Heart left ventricle (tissue), 16 donors: ENCODE measurements around the gene ATP4A. TPM values are rescaled to one million over a fixed set of nuclear protein-coding genes. Genes with fewer than 3 reads are reported as not detected.

Source experiments
- ATAC-seq, 4 donors: fragments of 200-7000 bp; cut with Tn5 transposase; one replicate each; pipeline ENCODE4 v1.9.1; 2020 to 2022; ENCODE audit warnings: moderate library complexity in 4 of 4, mild to moderate bottlenecking in 3 of 4, moderate number of reproducible peaks in 1 of 4
- DNase-seq, 5 donors: peaks; one replicate each; pipeline ENCODE4 v3.0.0-alpha.2; 2020
- H3K27ac ChIP-seq, 12 donors: fragments of 200-600 bp; sonication (generic) in 4 of 12; one replicate each; pipeline versions ENCODE4 v1.5.0 to v1.8.0; 2016 to 2022; ENCODE audit warnings: mild to moderate bottlenecking in 2 of 12
- H3K27me3 ChIP-seq, 9 donors: fragments of 200-600 bp; sonication (generic) in 2 of 9; one replicate each; pipeline versions ENCODE4 v1.5.1 to v1.8.0; 2016 to 2022; ENCODE audit warnings: mild to moderate bottlenecking in 3 of 9
- H3K36me3 ChIP-seq, 9 donors: fragments of 200-600 bp; sonication (generic) in 2 of 9; one replicate each; pipeline versions ENCODE4 v1.5.0 to v1.8.0; 2018 to 2022; ENCODE audit warnings: mild to moderate bottlenecking in 2 of 9
- H3K4me1 ChIP-seq, 12 donors: fragments of 200-600 bp; sonication (generic) in 4 of 12; one replicate each; pipeline versions ENCODE4 v1.5.0 to v1.8.0; 2016 to 2022; ENCODE audit warnings: mild to moderate bottlenecking in 3 of 12
- H3K4me3 ChIP-seq, 12 donors: fragments of 200-600 bp; sonication (generic) in 4 of 12; one replicate each; pipeline versions ENCODE4 v1.5.0 to v1.8.0; 2017 to 2022; ENCODE audit warnings: mild to moderate bottlenecking in 9 of 12, moderate library complexity in 4 of 12
- H3K9me3 ChIP-seq, 12 donors: fragments of 200-600 bp; sonication (generic) in 4 of 12; one replicate each; pipeline versions ENCODE4 v1.5.0 to v1.8.0; 2016 to 2022; ENCODE audit warnings: mild to moderate bottlenecking in 1 of 12
- POLR2A ChIP-seq, 2 donors: fragments of 450-650 bp; IDR thresholded peaks; one replicate each; pipeline ENCODE4 v1.6.1; 2017; ENCODE audit warnings: antibody characterized with exemption in 2 of 2, mild to moderate bottlenecking in 2 of 2, moderate library complexity in 2 of 2
- WGBS, 4 donors: extraction: QIAGEN DNeasy Blood & Tissue Kit in 2 of 4; methylation state at CpG; one replicate each; pipeline versions ENCODE4 v1.1.5 to v1.1.7; 2013 to 2018; 5-methylcytosine and 5-hydroxymethylcytosine counted together
- intact Hi-C, 10 donors: fragments of 100-400 bp; cut with DNase I; formaldehyde crosslinking; loops; one replicate each; pipeline versions ENCODE4 v1.11.1 to v1.14.2; 2022
- polyA plus RNA-seq, 2 donors: library from polyadenylated mRNA; stranded (reverse); fragments of 200-250 nt; gene quantifications; one replicate each; pipeline ENCODE4 v1.2.3, GENCODE V29; 2013
- total RNA-seq, 9 donors: library from RNA; depleted of rRNA in 2 of 9; stranded (reverse); fragments of >200 nt in 2 of 9; fragmentation: NEBNext Ultra II Directional in 3 of 9; extraction: Animal tissue kit (Norgen Biotek cat#: 25700) in 3 of 9; gene quantifications; one replicate each; pipeline versions ENCODE4 v1.1.0 to v1.2.4, GENCODE V29; 2016 to 2023
- TF ChIP-seq, protein P1 (sequence below), 12 donors: fragments of 200-600 bp; sonication (generic) in 4 of 12; IDR thresholded peaks; one replicate each; pipeline versions ENCODE4 v1.5.0 to v1.8.0; 2018 to 2022; ENCODE audit warnings: antibody characterized with exemption in 12 of 12, mild to moderate bottlenecking in 5 of 12
- donor health status: ischemic (EF 13 %, LVEDD 7.1; RV severe dilation, severe dysfunction).
- donor health status: healthy with polysubstance abuse.
- donor health status: DM: no; HTN: yes; CAD: no.
- donor health status: DM: no; HTN: no; CAD: no.
- donor health status: ischemic (EF 25% LVEDD 6.9; RV normal size, moderate dysfunction).
- donor health status: ischemic (EF 25% LVEDD 5.7; RV mildly dilated, moderate dysfunction).
- donor health status: healthy.
- donor health status: DM: yes; HTN: yes; CAD: no.
- donor health status: ischemic (EF 35%, LVEDD 5.7; RV mildly dilated, moderate dysfunction).
- donor health status: nonischemic (EF 11% LVEDD 7.7; RV severe dilation, severe dysfunction).
- donor health status: DM: yes; HTN: yes; CAD: no.
- donor health status: PGD.
- donor health status: ischemic (EF 29% LVEDD 5.4; RV normal size, mild dysfunction).
- donor health status: nonischemic (EF 23%, LVEDD 6.1; RV moderate dilation, normal function).

The ATP4A gene
- total and polyA plus RNA-seq, 11 donors, result not detected

DNA sequence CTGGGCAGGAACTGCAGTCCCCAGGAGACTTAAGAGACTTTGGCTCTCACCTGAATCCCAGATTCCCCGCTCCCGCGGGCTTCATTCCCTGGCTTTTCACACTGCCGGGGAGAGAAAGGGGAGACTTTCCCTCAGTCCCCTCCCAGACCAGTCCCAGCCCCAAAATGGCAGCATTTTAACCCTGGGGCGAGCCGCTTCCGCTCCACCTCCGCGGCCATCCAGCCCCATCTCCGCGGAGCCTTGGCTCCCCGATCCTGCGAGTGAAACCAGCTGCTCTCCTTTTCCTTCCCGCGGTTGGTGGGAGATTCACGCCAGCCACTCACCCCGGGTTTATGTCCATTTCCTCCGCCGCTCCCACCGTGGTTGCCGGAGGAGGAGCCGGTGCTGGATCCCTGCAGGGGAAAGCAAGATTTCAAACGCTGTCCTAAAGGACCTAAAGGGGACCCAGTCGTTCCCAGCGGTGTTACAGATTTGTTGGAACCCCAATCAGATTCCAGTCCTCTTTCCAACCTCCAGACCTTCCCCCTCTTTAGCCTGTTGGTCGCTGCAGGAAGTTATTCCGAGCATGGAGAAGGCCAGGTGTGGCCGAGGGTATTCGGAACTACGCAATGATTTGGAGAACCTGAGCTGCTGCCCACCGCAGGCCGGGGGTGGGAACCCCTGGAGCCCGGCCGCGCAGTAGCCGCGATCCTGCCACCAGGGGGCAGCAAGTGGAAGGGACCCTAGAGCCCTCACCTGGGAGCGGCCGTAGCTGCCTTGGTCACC is 53.4 kb downstream of the ATP4A start:
- H3K27me3 ChIP-seq, result peaks cover 0 to 44% (median 27%) of the 10 kb centered on the region in 9 donors
- intact Hi-C loops, result loop anchor here in 1 of 10 donors (5.0 kb wide), 1 partner anchor 82 kb away; no protein-coding TSS in a partner anchor

DNA sequence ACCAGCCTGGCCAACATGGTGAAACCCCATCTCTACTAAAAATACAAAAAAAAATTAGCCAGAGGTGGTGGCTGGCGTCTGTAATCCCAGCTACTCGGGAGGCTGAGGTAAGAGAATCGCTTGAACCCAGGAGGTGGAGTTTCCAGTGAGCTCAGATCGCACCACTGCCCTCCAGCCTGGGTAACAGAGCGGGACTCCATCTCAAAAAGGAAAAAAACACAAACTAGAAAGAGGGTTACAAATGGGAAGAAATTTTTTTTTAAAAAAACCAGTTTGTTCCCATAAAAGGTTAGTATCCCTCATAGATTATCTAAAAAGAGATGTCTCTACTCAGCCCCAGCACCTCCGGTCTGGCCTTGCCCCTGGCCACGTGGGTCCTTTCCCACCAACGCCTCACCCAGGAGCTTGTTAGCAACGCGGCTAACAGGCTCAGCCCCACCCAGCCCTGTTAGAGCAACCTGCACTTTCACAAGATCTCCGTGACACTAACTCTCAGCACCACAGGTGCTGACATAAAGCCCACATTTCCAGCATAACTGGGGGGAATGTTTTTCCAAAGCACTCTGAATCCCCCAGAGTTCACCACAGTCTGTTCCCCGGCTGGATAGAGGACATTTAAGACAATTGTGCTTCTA is 54.3 kb downstream of the ATP4A start:
- intact Hi-C loops, result no loop called here
- no peak for ATAC-seq
- H3K27me3 ChIP-seq, result peaks cover 0 to 42% (median 22%) of the 10 kb centered on the region in 9 donors
- no peaks in the 10 kb centered on the region for H3K36me3 ChIP-seq
- WGBS, 4 donors, result 28 to 50% (median 32%) methylated on average over 12 of the region's 12 CpGs
- peaks cover 0 to 19% (median 8%) of the 10 kb centered on the region in 12 donors for H3K4me1 ChIP-seq
- H3K27ac ChIP-seq, result no peak overlapping the region
- TF ChIP-seq, protein P1, sequence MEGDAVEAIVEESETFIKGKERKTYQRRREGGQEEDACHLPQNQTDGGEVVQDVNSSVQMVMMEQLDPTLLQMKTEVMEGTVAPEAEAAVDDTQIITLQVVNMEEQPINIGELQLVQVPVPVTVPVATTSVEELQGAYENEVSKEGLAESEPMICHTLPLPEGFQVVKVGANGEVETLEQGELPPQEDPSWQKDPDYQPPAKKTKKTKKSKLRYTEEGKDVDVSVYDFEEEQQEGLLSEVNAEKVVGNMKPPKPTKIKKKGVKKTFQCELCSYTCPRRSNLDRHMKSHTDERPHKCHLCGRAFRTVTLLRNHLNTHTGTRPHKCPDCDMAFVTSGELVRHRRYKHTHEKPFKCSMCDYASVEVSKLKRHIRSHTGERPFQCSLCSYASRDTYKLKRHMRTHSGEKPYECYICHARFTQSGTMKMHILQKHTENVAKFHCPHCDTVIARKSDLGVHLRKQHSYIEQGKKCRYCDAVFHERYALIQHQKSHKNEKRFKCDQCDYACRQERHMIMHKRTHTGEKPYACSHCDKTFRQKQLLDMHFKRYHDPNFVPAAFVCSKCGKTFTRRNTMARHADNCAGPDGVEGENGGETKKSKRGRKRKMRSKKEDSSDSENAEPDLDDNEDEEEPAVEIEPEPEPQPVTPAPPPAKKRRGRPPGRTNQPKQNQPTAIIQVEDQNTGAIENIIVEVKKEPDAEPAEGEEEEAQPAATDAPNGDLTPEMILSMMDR (IDR thresholded peaks at IDR 0.05), result no peak
- no peak for TF ChIP-seq POLR2A (IDR thresholded peaks at IDR 0.05)
- no peak for DNase-seq
- no peaks in the 10 kb centered on the region for H3K9me3 ChIP-seq
- peak overlapping the region in 5 of 12 donors; percentile 46 to 57 (median 51) for H3K4me3 ChIP-seq

More for the DNA sequence above, 53.4 kb downstream of the ATP4A start:
- peak; percentile 63 to 86 (median 74) for DNase-seq
- Histone ChIP-seq H3K27ac (no peak overlapping the region), H3K4me3 (peak overlapping the region in 11 of 12 donors; percentile 21 to 57 (median 46)), H3K4me1 (peaks cover 0 to 21% (median 9%) of the 10 kb centered on the region in 12 donors), H3K9me3 (no peaks in the 10 kb centered on the region), H3K36me3 (no peaks in the 10 kb centered on the region)
- 0 to 2% (median 1%) methylated on average over 29 to 39 of the region's 39 CpGs for WGBS, 4 donors
- TF ChIP-seq, protein P1 (IDR thresholded peaks at IDR 0.05), result peak; percentile 84 to 97 (median 91)
- no peak for TF ChIP-seq POLR2A (IDR thresholded peaks at IDR 0.05)
- peak; percentile 80 to 91 (median 84) for ATAC-seq

DNA sequence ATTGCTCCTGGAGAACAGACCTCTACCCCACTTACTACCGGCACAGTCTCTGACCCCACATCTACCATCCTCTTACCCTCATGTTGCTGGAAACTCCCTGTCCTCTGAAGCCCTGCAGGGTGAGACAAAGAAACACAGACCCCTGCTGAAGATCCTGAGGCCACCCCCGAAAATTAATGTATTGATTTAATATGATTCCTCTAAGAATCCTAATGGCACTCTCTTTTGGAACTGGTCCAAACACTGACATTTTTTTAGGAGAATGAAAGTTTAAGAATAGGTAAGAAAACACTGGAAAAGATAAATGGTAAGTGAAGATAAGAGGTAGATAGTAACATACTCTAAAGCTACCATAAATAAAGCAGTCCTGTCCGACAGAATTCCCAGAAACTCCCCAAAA is 55.3 kb downstream of the ATP4A start:
- no peaks in the 10 kb centered on the region for H3K36me3 ChIP-seq
- intact Hi-C loops, result no loop called here
- H3K9me3 ChIP-seq, result no peaks in the 10 kb centered on the region
- H3K27ac ChIP-seq, result no peak overlapping the region
- no peak for ATAC-seq
- H3K4me3 ChIP-seq, result no peak overlapping the region
- TF ChIP-seq, protein P1 (IDR thresholded peaks at IDR 0.05), result no peak
- TF ChIP-seq POLR2A (IDR thresholded peaks at IDR 0.05), result no peak
- peaks cover 0 to 15% (median 8%) of the 10 kb centered on the region in 12 donors for H3K4me1 ChIP-seq
- DNase-seq, result peak in 1 of 5 donors; percentile 2
- 83 to 91% (median 87%) methylated on average over 3 of the region's 3 CpGs for WGBS, 4 donors
- H3K27me3 ChIP-seq, result peaks cover 0 to 34% (median 13%) of the 10 kb centered on the region in 9 donors

DNA sequence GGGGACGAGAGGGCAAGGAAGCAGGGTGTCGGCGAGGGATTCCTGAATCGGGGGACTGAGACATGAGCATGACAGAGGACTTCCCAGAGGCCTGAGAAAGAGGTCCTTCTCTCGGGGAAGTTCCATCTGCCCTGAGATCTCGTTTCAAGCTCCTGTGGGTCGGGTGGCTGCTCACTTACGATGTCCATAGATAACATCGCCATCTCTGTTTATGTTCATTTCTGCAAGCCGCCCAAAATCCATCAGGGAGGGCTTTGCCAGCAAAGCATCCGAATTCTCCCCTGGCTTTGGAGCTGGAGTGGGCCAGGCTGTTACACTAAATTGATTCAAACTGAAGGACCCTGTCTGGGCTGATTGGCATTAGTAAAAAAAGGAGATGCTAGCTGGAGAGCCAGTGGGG is 55.9 kb downstream of the ATP4A start:
- no peak for ATAC-seq
- H3K36me3 ChIP-seq, result no peaks in the 10 kb centered on the region
- no peaks in the 10 kb centered on the region for H3K9me3 ChIP-seq
- DNase-seq, result peak in 1 of 5 donors; percentile 3
- H3K27me3 ChIP-seq, result peaks cover 0 to 34% (median 13%) of the 10 kb centered on the region in 9 donors
- no peak for TF ChIP-seq POLR2A (IDR thresholded peaks at IDR 0.05)
- TF ChIP-seq, protein P1 (IDR thresholded peaks at IDR 0.05), result no peak
- 75 to 81% (median 78%) methylated on average over 11 of the region's 11 CpGs for WGBS, 4 donors
- no peak overlapping the region for H3K4me3 ChIP-seq
- intact Hi-C loops, result no loop called here
- H3K4me1 ChIP-seq, result peaks cover 0 to 15% (median 8%) of the 10 kb centered on the region in 12 donors
- no peak overlapping the region for H3K27ac ChIP-seq
